Umbilical cord (tissue), 2 donors: ENCODE results near the gene KRTAP5-7. TPM values are rescaled to one million over a fixed set of nuclear protein-coding genes. Genes with fewer than 3 reads are reported as not detected.
A peak's percentile ranks its signal among the peaks of the same experiment; 100 is the strongest.
"Not testable (repeated sequence)": the region's sequence is repeated elsewhere in the genome, so short reads cannot be mapped to it uniquely, and the experiment has no call there.

ENCODE experiments used
- DNase-seq: peaks from one replicate; pipeline ENCODE4 v3.0.0-alpha.2; 2015; ENCODE audit warnings: low spot score
- total RNA-seq: library from RNA; depleted of rRNA; stranded (reverse); fragments of >200 nt; gene quantifications from one replicate; pipeline ENCODE4 v1.2.3, GENCODE V29; 2014; ENCODE audit warnings: low replicate concordance; ENCODE audit not compliant: insufficient read depth

KRTAP5-7 gene
- total RNA-seq, 1 donor from 2014 or later = not detected

GRCh38 chr11:71532036-71532610 lies 5.1 kb downstream of the KRTAP5-7 start:
- no peak for DNase-seq

DNA sequence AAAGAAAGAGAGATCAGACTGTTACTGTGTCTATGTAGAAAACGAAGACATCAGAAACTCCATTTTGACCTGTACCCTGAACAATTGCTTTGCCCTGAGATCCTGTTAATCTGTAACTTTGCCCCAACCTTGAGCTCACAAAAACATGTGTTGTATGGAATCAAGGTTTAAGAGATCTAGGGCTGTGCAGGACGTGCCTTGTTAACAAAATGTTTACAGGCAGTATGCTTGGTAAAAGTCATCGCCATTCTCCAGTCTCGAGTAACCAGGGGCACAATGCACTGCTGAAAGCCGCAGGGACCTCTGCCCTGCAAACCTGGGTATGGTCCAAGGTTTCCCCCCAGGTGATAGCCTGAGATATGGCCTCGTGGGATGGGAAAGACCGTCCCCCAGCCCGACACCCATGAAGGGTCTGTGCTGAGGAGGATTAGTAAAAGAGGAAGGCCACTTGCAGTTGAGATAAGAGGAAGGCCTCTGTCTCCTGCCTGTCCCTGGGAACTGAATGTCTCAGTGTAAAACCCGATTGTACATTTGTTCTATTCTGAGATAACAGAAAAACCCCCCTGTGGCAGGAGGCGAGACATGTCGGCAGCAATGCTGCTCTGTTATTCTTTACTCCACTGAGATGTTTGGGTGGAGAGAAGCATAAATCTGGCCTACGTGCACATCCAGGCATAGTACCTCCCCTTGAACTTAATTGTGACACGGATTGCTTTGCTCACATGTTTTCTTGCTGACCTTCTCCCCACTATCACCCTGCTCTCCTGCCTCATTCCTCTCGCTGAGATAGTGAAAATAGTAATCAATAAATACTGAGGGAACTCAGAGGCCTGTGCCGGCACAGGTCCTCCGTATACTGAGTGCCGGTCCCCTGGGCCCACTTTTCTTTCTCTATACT lies 7.9 kb downstream of the KRTAP5-7 start:
- peak; percentile 11 for DNase-seq

DNA sequence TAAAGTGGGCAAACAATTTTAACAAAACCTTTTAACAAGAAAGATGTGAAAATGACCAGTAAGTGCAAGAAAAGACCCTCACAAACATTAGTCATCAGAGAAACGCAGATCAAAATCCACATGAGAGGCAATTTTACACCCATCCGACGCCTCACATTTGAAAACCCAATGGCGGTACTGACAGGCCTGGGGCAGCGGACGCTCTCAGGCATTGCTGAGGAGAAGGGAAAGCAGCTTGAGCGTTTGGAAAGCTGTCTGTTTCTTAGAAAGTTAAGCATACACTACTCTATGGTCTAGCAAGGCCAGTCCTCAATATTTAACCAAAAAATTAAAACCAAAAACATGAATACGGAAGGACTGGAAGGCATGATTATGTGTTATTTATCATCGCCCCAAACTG lies 8.8 kb downstream of the KRTAP5-7 start:
- no peak for DNase-seq

- no peak for DNase-seq
Measured at GRCh38 chr11:71537537-71537936, 10.5 kb downstream of the KRTAP5-7 start.

- peak; percentile 5 for DNase-seq
Measured at GRCh38 chr11:71537977-71538665, 11.1 kb downstream of the KRTAP5-7 start, which contains the start of gene KRTAP5-8. Gene KRTAP5-8, plus strand, starts transcription at chr11:71538025. Its CDS starts 31 bp downstream, at chr11:71538056.

DNA sequence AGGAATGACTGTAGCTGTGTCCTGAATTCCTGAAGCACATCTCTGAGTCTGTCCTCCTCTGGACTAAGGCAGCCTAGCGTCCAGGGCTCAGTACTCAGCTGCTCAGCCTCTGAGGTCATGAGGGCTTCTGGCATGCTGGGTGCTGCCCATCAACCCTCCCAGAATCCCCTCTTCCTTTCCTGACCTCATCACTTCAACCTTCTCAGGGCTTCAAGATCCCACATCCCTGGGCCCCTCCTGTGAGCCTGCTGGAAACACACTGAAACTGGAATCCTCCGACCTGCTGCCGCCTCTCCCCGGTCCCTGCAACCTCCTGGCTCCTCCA lies 11.6 kb downstream of the KRTAP5-7 start:
- peak; percentile 49 for DNase-seq

- no peak for DNase-seq
Measured at GRCh38 chr11:71539017-71539416, 11.9 kb downstream of the KRTAP5-7 start.

- DNase-seq = not testable (repeated sequence)
Measured at GRCh38 chr11:71539971-71540370, 12.9 kb downstream of the KRTAP5-7 start.

- DNase-seq = not testable (repeated sequence)
Measured at GRCh38 chr11:71540521-71541304, 13.6 kb downstream of the KRTAP5-7 start.

DNA sequence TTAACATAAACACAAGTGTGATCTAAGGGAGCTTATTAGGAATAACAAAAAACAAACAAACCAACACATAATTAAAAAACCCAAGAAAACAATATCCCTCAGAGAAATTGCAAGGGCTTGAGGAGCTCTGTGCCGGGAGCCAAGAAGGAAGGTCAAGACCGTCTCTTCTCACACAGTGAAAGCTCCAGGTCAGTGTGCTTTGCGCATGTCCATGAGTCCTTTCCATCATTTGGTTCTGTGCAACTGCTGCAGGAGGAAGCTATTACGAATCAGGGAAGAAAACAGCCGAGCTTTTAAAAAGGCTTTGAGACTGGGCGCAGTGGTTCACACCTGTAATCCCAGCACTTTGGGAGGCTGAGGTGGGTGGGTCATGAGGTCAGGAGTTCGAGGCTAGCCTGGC lies 15.3 kb downstream of the KRTAP5-7 start:
- no peak for DNase-seq

DNA sequence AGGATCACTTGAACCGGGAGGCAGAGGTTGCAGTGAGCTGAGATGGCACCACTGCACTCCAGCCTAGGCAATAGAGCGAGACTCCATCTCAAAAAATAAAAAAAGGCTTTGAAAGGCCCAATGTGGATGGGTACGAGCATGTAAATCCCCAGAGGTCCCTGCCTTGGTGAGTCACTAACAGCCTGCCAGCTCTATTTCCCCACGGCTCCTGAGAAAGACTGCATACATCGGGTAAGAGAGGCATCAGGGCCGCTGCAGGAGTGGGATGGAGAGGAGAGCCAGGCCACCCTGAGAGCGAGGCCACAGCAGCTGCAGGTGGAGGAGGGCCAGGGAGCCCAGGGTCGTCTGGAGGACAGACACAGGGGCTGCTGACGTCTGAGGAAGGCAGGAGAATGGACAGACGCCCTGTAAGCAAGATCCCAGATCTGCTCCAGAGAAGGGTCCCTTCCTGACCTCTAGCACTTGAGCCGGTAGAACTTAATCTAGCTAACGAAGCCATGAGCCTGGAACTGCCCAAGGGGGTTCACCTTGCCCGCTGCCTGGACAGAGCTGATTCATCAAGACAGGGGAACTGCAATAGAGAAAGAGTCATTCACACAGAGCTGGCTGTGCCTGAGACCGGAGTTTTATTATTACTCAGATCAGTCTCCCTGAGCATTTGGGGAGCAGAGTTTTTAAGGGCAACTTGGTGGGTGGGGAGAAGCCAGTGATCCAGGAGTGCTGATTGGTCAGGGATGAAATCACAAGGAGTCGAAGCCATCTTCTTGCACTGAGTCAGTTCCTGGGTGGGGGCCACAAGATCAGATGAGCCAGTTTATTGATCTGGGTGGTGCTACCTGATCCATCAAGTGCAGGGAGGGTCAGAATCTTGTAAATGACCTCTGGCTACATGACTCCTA lies 16.1 kb downstream of the KRTAP5-7 start:
- no peak for DNase-seq

GRCh38 chr11:71543866-71544265 lies 16.8 kb downstream of the KRTAP5-7 start:
- no peak for DNase-seq

- DNase-seq = no peak
Measured at GRCh38 chr11:71544525-71545214, 17.6 kb downstream of the KRTAP5-7 start.

DNA sequence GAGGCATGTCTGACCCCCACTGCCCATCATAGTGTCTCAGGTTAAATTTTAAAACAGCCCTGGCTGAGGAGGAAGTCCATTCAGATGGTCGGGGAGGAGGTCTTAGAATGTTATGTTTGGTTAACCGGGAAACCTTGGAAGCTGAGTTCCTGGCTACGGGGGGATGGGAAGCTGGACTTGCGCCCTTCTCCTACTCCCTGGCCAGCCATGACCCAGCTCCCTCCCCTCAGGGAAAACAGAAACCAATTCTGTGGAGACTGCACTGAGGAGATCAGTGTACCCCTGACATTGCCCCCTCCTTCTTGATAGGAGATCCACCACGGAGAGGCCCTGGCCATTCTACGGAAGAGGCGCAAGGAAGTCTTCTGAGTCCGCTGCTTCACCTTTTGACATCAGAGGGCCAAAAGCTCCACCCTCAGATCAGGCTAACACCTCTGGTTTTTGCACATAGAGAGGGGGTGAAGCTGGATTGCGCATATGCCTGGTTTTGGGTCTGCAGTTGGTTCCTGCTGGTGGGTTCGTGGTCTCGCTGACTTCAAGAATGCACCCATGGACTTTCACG lies 18.4 kb downstream of the KRTAP5-7 start:
- DNase-seq = no peak

- DNase-seq = no peak
Measured at GRCh38 chr11:71548120-71548519, 21.1 kb downstream of the KRTAP5-7 start, which contains the start of gene KRTAP5-9. Gene KRTAP5-9, plus strand, starts transcription at chr11:71548420. Its CDS starts 238 bp downstream, at chr11:71548658.

- DNase-seq = no peak
Measured at GRCh38 chr11:71548716-71549151, 21.7 kb downstream of the KRTAP5-7 start.

DNA sequence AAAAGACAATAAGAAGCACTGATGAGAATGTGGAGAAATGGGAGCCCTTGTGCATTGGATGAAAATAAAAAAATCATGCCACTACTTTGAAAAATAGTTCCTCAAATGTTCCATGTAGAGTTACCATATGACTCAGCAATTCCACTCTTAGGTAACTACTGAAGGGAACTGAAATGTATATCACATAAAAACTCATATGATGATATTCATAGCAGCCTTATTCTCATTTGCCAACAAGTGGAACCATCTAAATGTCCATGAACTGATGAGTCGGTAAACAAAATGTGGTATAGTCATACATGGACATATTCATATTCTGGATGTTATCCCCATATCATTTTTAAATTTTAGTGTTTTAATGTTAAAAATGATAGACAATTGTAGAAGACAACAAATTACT lies 24.6 kb downstream of the KRTAP5-7 start:
- no peak for DNase-seq

DNA sequence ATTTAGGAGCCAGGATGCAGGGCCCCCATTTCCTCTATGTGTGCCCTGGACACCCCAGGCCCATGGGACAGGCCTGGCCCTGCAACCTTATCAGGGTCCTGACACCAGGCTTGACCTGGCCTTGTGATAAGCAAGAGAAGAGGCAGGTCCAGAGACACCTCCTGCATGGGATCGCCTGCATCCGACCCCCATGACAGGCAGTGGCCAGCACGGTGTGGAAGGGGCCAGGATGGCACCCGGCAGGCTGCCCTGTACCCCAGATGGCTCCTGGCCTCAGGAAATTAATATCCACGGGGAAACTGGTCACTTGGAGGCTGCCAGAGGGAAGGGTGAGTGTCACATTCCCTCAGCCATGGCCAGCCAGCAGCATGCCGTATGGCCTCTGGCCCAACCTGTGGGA lies 27.9 kb downstream of the KRTAP5-7 start:
- no peak for DNase-seq

DNA sequence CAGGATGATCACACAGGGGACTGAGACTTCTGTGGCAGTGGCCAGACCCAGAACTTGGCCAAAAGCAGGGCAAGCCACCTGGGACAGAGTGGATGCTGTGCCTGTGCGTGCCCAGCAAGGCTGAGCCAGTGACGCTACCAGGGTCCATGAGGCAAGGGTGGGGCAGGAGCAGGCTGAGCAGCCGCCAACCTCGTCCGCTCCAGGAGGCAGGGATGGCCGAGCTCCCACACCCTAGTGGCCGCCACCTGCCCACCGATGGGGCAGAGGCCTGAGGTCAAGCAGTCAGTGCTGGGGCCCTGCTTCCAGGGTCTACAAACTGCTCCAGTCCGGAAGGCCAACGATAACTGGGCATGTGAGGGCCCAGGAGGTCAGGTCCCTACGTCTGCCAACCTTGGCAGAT lies 28.4 kb downstream of the KRTAP5-7 start:
- DNase-seq = no peak

DNA sequence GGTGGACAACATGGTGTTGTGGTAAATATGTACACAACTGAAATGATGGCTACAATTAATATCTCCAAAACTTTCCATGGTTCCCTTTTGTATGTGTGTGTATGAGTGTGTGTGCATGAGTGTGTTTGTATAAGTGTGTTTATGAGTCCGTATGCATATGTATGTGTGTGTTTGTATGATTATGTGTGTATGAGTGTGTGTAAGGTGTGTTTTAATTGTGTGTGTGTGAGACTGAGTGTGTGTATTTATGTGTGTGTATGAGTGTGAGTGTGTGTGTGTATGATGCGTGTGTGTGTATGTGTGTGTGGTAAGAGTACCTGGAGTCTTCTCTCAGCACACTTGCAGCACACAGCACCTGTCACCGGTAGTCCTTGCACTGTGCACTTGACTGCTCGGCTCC lies 29.0 kb downstream of the KRTAP5-7 start:
- no peak for DNase-seq
